ENCODE data around the gene SRPRB. TPM values are rescaled to one million over a fixed set of nuclear protein-coding genes. Genes with fewer than 3 reads are reported as not detected.

Gene SRPRB
- polyA plus RNA-seq, 1 of the 3 experiments (the other 2 are of a cell fraction): 54.3 TPM

DNA sequence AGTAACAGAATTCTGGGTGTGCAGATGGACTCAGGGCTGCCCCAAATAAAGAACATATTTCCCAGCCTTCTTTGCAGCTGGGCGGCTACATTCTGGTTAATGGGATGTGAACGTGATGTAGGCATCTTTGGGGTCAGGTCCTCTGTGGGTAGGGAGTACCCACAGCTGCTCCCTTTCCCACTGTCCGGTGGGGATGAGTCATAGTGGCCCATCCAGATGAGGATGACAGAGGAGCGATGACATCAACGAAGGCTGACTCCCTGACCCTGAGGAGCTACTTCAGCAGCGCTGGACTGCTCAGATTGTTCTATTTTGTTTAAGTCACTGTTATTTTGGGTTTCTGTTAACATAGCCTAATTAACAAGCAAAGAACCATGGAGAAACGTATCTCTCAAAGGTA lies 38.0 kb downstream of the SRPRB start:
- Histone ChIP-seq H3K36me3 (replicated peaks in 1 of 2; ENCODE audit: control insufficient read depth in 1 of 2, insufficient read depth in 2 of 2, low read length in 1 of 2) (no peaks in the 10 kb centered on the region), H3F3A (replicated peaks; ENCODE audit: insufficient read depth) (no peaks in the 10 kb centered on the region), H4K20me1 (ENCODE audit: insufficient read depth) (no peaks in the 10 kb centered on the region), H3K9me2 (no peaks in the 10 kb centered on the region), H3K4me3 (ENCODE audit: low read depth in 2 of 2, low read length in 1 of 2) (no peak overlapping the region), H3K27ac (ENCODE audit: low read depth in 2 of 2, low read length in 1 of 2) (no peak overlapping the region), H3K9ac (no peak overlapping the region), H2AFZ (ENCODE audit: low read depth) (no peak overlapping the region), H3K9me3 (no peaks in the 10 kb centered on the region), H3K4me1 (ENCODE audit: control insufficient read depth in 1 of 2, insufficient read depth in 2 of 2, low read depth in 1 of 2, low read length in 1 of 2) (no peaks in the 10 kb centered on the region; a peak in 1 of 4 replicates), H3K79me2 (ENCODE audit: insufficient read depth) (no peaks in the 10 kb centered on the region), H3K27me3 (ENCODE audit: insufficient read depth) (no peaks in the 10 kb centered on the region), H3K4me2 (no peak overlapping the region)
- DNase-seq: no peak
- TF ChIP-seq TEAD4 (IDR thresholded peaks at IDR 0.05; ENCODE audit: borderline replicate concordance, insufficient read depth): no peak
- TF ChIP-seq, protein P1, sequence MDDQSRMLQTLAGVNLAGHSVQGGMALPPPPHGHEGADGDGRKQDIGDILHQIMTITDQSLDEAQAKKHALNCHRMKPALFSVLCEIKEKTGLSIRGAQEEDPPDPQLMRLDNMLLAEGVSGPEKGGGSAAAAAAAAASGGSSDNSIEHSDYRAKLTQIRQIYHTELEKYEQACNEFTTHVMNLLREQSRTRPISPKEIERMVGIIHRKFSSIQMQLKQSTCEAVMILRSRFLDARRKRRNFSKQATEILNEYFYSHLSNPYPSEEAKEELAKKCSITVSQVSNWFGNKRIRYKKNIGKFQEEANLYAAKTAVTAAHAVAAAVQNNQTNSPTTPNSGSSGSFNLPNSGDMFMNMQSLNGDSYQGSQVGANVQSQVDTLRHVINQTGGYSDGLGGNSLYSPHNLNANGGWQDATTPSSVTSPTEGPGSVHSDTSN (IDR thresholded peaks at IDR 0.05): no peak
- TF ChIP-seq JUND (IDR thresholded peaks at IDR 0.05): no peak
- TF ChIP-seq, protein P2, sequence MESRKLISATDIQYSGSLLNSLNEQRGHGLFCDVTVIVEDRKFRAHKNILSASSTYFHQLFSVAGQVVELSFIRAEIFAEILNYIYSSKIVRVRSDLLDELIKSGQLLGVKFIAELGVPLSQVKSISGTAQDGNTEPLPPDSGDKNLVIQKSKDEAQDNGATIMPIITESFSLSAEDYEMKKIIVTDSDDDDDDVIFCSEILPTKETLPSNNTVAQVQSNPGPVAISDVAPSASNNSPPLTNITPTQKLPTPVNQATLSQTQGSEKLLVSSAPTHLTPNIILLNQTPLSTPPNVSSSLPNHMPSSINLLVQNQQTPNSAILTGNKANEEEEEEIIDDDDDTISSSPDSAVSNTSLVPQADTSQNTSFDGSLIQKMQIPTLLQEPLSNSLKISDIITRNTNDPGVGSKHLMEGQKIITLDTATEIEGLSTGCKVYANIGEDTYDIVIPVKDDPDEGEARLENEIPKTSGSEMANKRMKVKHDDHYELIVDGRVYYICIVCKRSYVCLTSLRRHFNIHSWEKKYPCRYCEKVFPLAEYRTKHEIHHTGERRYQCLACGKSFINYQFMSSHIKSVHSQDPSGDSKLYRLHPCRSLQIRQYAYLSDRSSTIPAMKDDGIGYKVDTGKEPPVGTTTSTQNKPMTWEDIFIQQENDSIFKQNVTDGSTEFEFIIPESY (IDR thresholded peaks at IDR 0.05; ENCODE audit: borderline replicate concordance, low read depth): no peak
- TF ChIP-seq RXRA (IDR thresholded peaks at IDR 0.05; ENCODE audit: borderline replicate concordance, low read depth): no peak
- TF ChIP-seq SIN3A (IDR thresholded peaks at IDR 0.05; ENCODE audit: borderline replicate concordance, low read depth, low read length): no peak
- TF ChIP-seq POLR2AphosphoS5 (IDR thresholded peaks at IDR 0.05; ENCODE audit: low read depth, low read length): no peak
- no peak for TF ChIP-seq YY1 (IDR thresholded peaks at IDR 0.05; ENCODE audit: low read depth)
- no peak for TF ChIP-seq GABPA (IDR thresholded peaks at IDR 0.05; ENCODE audit: low read depth)
- TF ChIP-seq EP300 (IDR thresholded peaks at IDR 0.05; ENCODE audit: borderline replicate concordance in 1 of 2, low read depth in 1 of 2, low read length in 1 of 2): no peak
- TF ChIP-seq MEF2A (IDR thresholded peaks at IDR 0.05; ENCODE audit: borderline replicate concordance, low read depth): no peak
- TF ChIP-seq SMC3 (IDR thresholded peaks at IDR 0.05; ENCODE audit: low read depth, low read length): no peak
- TF ChIP-seq, protein P3, sequence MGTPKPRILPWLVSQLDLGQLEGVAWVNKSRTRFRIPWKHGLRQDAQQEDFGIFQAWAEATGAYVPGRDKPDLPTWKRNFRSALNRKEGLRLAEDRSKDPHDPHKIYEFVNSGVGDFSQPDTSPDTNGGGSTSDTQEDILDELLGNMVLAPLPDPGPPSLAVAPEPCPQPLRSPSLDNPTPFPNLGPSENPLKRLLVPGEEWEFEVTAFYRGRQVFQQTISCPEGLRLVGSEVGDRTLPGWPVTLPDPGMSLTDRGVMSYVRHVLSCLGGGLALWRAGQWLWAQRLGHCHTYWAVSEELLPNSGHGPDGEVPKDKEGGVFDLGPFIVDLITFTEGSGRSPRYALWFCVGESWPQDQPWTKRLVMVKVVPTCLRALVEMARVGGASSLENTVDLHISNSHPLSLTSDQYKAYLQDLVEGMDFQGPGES (IDR thresholded peaks at IDR 0.05; ENCODE audit: low read depth, low read length): no peak
- ChIA-PET CTCF (interaction anchor here (1.2 to 1.5 kb wide), 2 partner anchors 27 to 51 kb away, joined by 3 to 4 read pairs; no protein-coding TSS in a partner anchor), POLR2A (no interaction called here)
- WGBS (ENCODE audit: low lambda C conversion rate): 71% methylated on average over 7 of the region's 7 CpGs

DNA sequence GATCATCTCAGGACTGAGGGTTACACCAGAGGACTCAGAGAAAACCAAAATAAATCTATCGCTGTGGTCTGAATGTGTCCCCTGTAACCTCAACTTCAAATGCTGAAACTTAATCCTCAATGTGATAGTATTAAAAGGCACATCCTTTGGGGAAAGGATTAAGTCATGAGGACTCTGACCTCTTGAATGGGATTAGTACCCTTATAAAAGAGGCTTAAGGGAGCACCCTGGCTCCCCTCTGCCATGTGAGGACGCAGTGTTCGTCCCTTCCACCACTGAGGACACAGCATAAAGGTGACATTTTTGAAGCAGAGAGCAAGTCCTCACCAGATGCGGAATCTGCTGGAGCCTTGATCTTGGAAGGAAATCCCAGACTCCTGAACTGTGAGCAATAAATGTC lies 39.5 kb downstream of the SRPRB start:
- H3K79me2 ChIP-seq (ENCODE audit: insufficient read depth): no peaks in the 10 kb centered on the region
- H3K9me3 ChIP-seq: no peaks in the 10 kb centered on the region
- H4K20me1 ChIP-seq (ENCODE audit: insufficient read depth): no peaks in the 10 kb centered on the region
- no peak overlapping the region for H3K4me3 ChIP-seq (ENCODE audit: low read depth in 2 of 2, low read length in 1 of 2)
- H3F3A ChIP-seq (replicated peaks; ENCODE audit: insufficient read depth): no peaks in the 10 kb centered on the region
- no peak overlapping the region for H3K27ac ChIP-seq (ENCODE audit: low read depth in 2 of 2, low read length in 1 of 2)
- H3K9ac ChIP-seq: no peak overlapping the region
- H3K4me1 ChIP-seq (ENCODE audit: control insufficient read depth in 1 of 2, insufficient read depth in 2 of 2, low read depth in 1 of 2, low read length in 1 of 2): no peaks in the 10 kb centered on the region; a peak in 1 of 4 replicates
- no peak overlapping the region for H2AFZ ChIP-seq (ENCODE audit: low read depth)
- no peaks in the 10 kb centered on the region for H3K36me3 ChIP-seq (replicated peaks in 1 of 2; ENCODE audit: control insufficient read depth in 1 of 2, insufficient read depth in 2 of 2, low read length in 1 of 2)
- no peaks in the 10 kb centered on the region for H3K9me2 ChIP-seq
- H3K27me3 ChIP-seq (ENCODE audit: insufficient read depth): no peaks in the 10 kb centered on the region
- no peak overlapping the region for H3K4me2 ChIP-seq
- CTCF ChIA-PET: interaction anchor here (1.0 kb wide), 1 partner anchor 81 kb away, joined by 3 read pairs; no protein-coding TSS in a partner anchor
- POLR2A ChIA-PET: no interaction called here
- 84% methylated on average over 4 of the region's 4 CpGs for WGBS (ENCODE audit: low lambda C conversion rate)
- no peak for DNase-seq
- TF ChIP-seq SIN3A (IDR thresholded peaks at IDR 0.05; ENCODE audit: borderline replicate concordance, low read depth, low read length) (no peak), GATA2 (CRISPR knock-in tag; IDR thresholded peaks at IDR 0.05) (no peak), RCOR1 (IDR thresholded peaks at IDR 0.05; ENCODE audit: low read length) (no peak), MXI1 (IDR thresholded peaks at IDR 0.05; ENCODE audit: low read depth, low read length) (no peak), RXRA (IDR thresholded peaks at IDR 0.05; ENCODE audit: borderline replicate concordance, low read depth) (no peak), TEAD4 (IDR thresholded peaks at IDR 0.05; ENCODE audit: borderline replicate concordance, insufficient read depth) (no peak), EZH2phosphoT487 (IDR thresholded peaks at IDR 0.05; ENCODE audit: borderline replicate concordance, low read depth) (no peak), NFIC (IDR thresholded peaks at IDR 0.05; ENCODE audit: borderline replicate concordance) (no peak), RAD21 (IDR thresholded peaks at IDR 0.05; ENCODE audit: low read length) (no peak), YY1 (IDR thresholded peaks at IDR 0.05; ENCODE audit: low read depth) (no peak), EP300 (IDR thresholded peaks at IDR 0.05; ENCODE audit: borderline replicate concordance in 1 of 2, low read depth in 1 of 2, low read length in 1 of 2) (no peak), JUND (IDR thresholded peaks at IDR 0.05) (no peak), GABPA (IDR thresholded peaks at IDR 0.05; ENCODE audit: low read depth) (no peak)
- TF ChIP-seq, protein P3 (IDR thresholded peaks at IDR 0.05; ENCODE audit: low read depth, low read length): no peak
- TF ChIP-seq, protein P4, sequence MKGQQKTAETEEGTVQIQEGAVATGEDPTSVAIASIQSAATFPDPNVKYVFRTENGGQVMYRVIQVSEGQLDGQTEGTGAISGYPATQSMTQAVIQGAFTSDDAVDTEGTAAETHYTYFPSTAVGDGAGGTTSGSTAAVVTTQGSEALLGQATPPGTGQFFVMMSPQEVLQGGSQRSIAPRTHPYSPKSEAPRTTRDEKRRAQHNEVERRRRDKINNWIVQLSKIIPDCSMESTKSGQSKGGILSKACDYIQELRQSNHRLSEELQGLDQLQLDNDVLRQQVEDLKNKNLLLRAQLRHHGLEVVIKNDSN (IDR thresholded peaks at IDR 0.05; ENCODE audit: borderline replicate concordance, low read depth): no peak
- TF ChIP-seq, protein P5, sequence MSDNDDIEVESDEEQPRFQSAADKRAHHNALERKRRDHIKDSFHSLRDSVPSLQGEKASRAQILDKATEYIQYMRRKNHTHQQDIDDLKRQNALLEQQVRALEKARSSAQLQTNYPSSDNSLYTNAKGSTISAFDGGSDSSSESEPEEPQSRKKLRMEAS (IDR thresholded peaks at IDR 0.05; ENCODE audit: low read depth): no peak

All from SK-N-SH (cell line).